ENCODE measurements around the gene CMKLR1.

CMKLR1 gene

DNA sequence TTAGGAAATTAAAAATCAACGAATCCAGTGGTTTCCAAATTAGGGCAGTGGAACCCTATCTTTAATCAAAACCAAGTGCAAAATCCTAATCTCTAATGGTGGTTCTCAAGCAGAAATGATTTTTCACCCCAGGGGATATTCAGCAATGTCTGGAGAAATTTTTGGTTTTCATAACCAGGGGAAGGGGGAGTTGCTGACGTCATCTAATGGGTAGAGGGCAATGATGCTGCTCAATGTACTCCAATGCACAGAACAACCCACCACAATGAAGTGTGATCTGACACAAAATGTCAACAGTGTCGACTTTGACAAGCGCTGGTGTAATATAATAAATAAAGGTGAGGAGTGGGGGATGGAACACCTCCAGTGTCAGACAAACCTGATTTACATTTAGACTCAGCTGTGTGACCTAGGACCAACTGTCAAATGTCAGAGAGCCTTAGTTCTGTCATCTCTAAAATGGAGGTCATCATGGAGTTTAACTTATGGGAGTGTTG lies 81.5 kb downstream of the CMKLR1 start:
- DNase-seq = no peak

DNA sequence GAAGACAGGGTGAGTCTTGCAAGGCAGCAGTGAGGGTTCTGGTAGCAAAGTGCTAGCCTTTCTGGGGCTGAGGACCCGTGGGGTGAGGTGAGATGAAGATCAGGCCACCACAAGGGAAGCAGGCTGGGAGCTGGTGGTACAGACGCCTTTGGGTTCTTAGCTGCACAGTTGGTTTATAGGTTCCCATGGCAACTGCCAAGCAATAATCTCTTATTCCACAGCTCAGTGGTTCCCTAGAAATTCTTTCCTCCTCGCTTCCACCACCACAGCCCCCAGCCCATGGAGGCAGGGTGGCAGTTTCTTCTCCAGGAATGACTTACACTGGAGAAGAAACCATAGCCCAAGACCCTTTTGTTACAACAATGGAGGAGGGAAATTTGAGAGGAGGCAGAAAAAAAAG lies 82.1 kb downstream of the CMKLR1 start:
- no peak for DNase-seq

DNA sequence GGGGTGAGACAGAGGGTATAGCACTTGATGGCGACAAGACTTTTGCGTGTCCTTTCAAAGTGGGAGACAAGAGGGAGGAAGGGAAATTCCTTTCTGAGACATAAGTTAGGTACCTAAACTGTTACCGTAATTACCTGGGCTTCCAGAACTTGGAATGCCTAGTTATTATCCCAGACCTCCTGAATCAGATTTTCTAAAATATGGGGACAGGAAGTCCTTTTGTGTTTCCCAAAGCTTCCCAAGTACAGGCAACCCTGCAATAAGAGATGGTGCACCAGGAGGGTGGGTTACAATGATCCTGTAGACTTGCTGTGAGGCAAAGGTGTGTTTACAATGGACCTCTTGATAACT lies 83.9 kb downstream of the CMKLR1 start:
- no peak for DNase-seq

GRCh38 chr12:108254517-108255251 lies 84.4 kb downstream of the CMKLR1 start:
- no peak for DNase-seq

DNA sequence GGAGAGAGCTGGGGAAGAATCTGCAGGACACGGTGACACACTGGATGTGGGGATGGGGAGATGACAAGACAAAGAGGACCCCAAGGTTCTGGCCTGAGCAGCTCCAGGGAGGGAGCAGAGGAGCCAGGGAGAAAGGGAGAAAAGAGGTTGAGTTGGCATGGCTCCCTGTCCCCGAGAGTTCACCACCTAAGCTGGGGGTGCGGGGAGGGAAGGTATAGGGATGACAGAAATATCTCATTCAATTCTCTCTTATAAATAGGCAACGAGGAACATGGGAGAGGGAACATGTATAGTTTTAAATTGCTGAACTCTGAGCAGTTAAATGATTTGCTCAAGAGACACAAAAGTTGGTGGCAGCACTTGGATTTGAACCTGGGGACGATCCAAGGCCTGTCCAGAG lies 85.1 kb downstream of the CMKLR1 start:
- no peak for DNase-seq

DNA sequence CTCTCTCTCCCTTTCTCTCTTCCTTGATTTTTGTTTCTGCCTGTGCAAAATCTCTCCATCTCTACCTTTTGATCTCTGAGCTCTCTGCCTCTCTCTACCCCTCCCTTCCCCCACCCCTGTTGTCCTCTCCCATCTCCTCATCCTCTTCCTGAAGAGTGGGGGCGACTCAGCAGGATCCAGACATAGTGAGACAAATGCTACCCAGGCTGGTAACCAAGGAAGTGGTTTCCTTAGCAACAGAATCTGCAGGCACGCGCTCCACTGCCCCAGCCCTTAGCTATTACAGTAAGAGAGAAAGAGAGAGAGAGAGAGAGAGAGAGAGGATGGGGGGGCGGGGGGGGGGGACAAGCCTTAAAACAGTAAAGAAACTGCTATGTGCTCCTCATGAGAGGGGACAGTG lies 85.6 kb downstream of the CMKLR1 start:
- no peak for DNase-seq

DNA sequence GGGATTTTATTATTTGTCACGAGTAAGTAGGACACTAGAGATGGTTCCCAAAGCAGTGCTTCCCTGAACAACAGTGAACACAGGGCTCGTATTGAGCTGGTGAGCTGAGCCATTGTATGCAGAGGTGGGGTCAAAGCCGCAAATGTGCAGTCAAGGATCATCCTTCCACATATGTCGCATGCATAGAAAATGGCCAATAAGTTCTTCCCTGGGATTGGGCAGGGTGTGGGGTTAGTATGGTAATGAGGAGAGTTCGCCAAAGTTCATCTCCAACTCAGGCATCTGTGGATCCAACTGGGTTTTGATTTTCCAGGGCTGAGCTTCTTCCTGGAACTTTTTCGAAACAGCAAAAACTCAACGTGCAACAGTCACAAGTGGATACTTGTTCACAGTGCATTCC lies 86.6 kb downstream of the CMKLR1 start:
- no peak for DNase-seq

DNA sequence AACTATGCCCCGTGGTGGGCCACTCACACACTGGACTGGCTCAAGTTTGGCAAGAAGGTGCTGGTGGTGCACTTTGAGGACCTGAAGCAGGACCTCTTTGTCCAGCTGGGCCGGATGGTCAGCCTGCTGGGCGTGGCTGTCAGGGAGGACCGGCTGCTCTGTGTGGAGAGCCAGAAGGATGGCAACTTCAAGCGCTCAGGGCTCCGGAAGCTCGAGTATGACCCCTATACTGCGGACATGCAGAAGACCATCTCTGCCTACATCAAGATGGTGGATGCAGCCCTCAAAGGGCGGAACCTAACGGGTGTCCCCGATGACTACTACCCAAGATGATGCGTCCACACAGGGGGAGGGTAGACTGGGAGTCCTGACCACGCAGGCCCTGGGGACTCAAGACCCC lies 91.1 kb downstream of the CMKLR1 start:
- DNase-seq = no peak

DNA sequence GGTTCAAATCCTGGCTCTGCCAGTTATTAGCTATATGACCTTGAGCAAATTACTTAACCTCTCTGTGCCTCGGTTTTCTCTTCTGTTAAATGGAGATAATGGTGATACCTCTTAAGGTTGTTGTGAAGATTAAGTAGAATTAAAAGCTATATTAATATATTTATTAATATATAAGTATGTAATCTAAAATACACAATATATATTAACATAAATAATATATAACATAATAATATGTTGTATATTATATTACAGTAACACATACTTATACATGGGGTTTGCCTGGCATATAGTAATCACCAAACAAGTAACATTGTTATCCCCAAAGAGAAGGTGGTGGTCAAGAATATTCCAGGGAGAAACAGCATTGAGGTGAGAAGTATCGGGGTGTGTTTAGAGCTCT lies 92.0 kb downstream of the CMKLR1 start:
- no peak for DNase-seq

DNA sequence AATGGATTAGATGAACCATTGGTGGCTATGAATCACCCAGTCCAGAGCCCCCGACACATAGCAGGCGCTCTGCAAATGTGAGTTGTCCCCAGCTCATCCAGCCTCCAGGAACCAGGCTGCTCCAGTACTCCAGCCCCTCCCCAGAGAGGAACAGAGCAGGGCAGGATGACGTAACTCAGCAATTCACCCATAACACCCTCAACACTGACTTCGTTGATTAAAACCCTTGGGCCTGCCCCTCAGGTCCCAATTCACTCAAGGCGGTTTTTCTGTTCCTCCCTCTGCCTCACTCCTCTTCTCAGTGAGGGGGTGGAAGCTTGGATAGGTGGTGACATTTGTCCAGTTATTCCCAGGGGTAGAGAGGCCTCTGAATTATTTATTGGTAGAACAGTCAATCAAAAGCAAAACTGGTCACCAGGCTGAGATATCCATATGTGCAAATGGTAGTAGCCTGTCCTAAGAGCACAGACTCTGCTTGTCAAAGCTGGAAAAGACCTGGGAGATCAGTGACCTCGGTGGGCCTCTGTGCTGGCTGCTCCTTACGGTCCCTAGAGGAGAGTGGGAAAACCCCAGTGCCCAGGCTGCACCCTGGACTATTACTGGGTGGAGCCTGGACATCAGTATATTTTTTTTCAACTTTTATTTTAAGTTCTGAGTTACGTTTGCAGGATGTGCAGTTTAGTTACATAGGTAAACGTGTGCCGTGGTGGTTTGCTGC lies 97.0 kb downstream of the CMKLR1 start:
- DNase-seq = no peak

DNA sequence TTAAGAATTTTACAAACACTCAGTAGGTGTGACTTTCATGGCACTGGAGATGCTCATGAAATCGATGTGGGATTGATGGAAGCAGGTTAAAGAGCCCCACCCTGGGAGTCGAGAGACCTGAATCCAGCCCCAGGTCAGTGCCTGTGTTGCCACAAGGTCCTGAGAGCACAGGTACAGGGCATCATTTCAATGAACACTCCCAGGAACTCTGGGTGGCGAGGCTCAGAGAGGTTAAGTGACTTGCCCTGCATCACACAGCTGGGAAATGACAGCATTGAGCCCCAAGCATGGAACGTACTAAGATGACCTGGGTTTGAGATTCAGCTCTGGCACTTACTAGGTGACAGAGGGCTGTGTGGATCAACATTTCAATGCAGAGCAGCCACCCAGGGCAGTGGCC lies 98.2 kb downstream of the CMKLR1 start:
- no peak for DNase-seq

GRCh38 chr12:108240027-108240785 lies 98.9 kb downstream of the CMKLR1 start:
- no peak for DNase-seq

DNA sequence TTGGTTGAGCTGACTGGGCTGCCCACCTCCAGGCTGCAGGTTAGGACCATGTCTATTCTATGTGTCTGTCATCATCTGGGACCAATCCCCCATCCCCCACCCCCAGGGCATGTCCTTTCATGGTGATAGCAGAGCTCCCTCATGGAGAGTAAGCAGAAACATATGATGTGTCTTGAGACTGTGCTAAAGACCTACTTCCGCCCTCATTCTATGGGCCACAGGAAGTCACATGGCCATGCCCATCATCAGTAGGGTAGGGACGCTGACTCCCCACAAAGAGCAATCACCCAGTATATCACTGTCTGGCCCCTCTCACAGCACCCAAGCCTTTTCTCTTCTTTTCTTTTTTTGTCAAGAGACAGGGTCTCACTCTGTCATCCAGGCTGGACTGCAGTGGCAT lies 99.7 kb downstream of the CMKLR1 start:
- DNase-seq = no peak

DNA sequence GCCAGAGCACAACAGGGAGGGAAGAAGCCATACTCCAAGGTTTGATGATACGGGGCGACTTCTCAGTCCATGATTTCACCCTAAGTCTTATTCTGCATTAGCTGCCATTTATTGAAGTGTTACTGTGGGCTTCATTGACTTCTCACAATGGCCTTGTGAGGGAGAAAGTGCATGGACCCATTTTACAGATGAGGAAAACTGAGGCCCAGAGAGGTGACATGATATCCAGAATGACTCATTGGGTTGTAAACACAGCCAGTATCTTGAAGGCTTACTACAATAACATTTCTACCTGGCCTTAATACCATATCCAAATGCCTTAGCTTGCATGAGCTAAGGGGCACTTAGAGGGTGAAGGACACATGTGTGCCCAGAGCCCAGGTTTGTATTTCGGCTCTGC lies 100.6 kb downstream of the CMKLR1 start:
- DNase-seq = no peak
